MCF 10A (cell line): ENCODE data around the gene ANGEL1. TPM values are rescaled to one million over a fixed set of nuclear protein-coding genes. Genes with fewer than 3 reads are reported as not detected.

ENCODE experiments used
- BruUV-seq: library from RNA; stranded (reverse); fragments of 400-500 nt; replicated peaks from 2 replicates; lab custom pipeline; 2021; lab: Mats Ljungman, UMichigan
- CTCF ChIA-PET: fragments of 300-600 bp; sonication (Branson Sonifier 250); formaldehyde crosslinking; extraction: SDS; loops from one replicate; lab custom pipeline; 2021; ENCODE audit warnings: antibody characterized with exemption, inconsistent platforms; lab: Yijun Ruan, JAX
- POLR2A ChIA-PET: fragments of 300-600, 350-650 bp; sonication (Branson Sonifier 250); formaldehyde crosslinking; extraction: SDS; loops from one replicate; lab custom pipeline; 2020; ENCODE audit warnings: antibody characterized with exemption, inconsistent platforms; lab: Yijun Ruan, JAX
- DNase-seq: peaks from one replicate; pipeline ENCODE4 v3.0.0-alpha.2; 2018; ENCODE audit not compliant: unreplicated experiment
- H3K27ac Mint-ChIP-seq: one replicate; pipeline ENCODE4 v1.8.0; 2022; ENCODE audit warnings: mild to moderate bottlenecking, low read depth, mixed read lengths; ENCODE audit not compliant: unreplicated experiment
- H3K27me3 Mint-ChIP-seq: one replicate; pipeline ENCODE4 v1.8.0; 2022; ENCODE audit warnings: mixed read lengths; ENCODE audit not compliant: insufficient read depth, unreplicated experiment
- H3K36me3 Mint-ChIP-seq: one replicate; pipeline ENCODE4 v1.8.0; 2022; ENCODE audit warnings: mild to moderate bottlenecking, moderate library complexity, mixed read lengths; ENCODE audit not compliant: insufficient read depth, unreplicated experiment
- H3K4me1 Mint-ChIP-seq: one replicate; pipeline ENCODE4 v1.8.0; 2022; ENCODE audit warnings: mixed read lengths; ENCODE audit not compliant: insufficient read depth, unreplicated experiment
- H3K4me3 Mint-ChIP-seq: one replicate; pipeline ENCODE4 v1.8.0; 2022; ENCODE audit warnings: mild to moderate bottlenecking, moderate library complexity, mixed read lengths; ENCODE audit not compliant: unreplicated experiment
- H3K9me3 Mint-ChIP-seq: one replicate; pipeline ENCODE4 v1.8.0; 2022; ENCODE audit warnings: mixed read lengths; ENCODE audit not compliant: unreplicated experiment
- CTCF ChIP-seq: fragments of 200-600 bp; IDR thresholded peaks from one replicate; pipeline ENCODE4 v1.8.0; 2022; ENCODE audit warnings: antibody characterized with exemption, mild to moderate bottlenecking; ENCODE audit not compliant: unreplicated experiment
- intact Hi-C: fragments of 100-400 bp; cut with micrococcal nuclease; formaldehyde crosslinking; loops from 2 replicates; pipeline ENCODE4 v1.14.1; 2022
- total RNA-seq: library from RNA; stranded (reverse); gene quantifications from 2 replicates; pipeline ENCODE4 v1.2.3, GENCODE V29; 2022

Gene ANGEL1
- total RNA-seq, 1 experiment from 2014 or later: 21.3 TPM

DNA sequence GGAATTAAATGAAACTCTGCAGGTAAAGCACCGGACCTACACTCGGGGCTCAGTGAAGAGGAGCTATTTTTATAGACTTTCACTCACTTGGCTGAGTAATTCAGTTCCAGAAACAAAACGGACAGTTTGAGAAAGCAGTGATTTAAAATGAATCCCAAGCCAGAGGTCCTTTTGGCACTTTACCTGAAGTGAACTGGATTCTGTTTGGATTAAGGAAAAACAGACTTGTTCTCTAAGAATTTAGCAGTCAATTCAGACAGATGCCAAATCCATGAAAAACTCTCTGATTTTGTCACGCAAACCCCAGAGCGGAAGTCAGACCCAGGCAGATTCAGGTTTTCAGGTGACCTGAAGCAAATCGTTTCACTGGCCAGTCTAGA lies 56.3 kb downstream of the ANGEL1 start:
- intact Hi-C loops: no loop called here
- TF ChIP-seq CTCF: no peak
- ChIA-PET CTCF (interaction anchor here (0.7 to 1.3 kb wide), 3 partner anchors 28 to 55 kb away, joined by 3 to 4 read pairs (median 4); no protein-coding TSS in a partner anchor), POLR2A (interaction anchor here (1.5 kb wide), 1 partner anchor 56 kb away, joined by 6 read pairs; the partner anchor contains the start of gene ANGEL1)
- Mint-ChIP-seq H3K36me3 (no peaks in the 10 kb centered on the region), H3K27ac (no peak overlapping the region), H3K4me3 (no peak overlapping the region), H3K4me1 (no peaks in the 10 kb centered on the region), H3K9me3 (no peaks in the 10 kb centered on the region), H3K27me3 (peaks cover 60% of the 10 kb centered on the region)
- DNase-seq: no peak
- no TSS peak for BruUV-seq

DNA sequence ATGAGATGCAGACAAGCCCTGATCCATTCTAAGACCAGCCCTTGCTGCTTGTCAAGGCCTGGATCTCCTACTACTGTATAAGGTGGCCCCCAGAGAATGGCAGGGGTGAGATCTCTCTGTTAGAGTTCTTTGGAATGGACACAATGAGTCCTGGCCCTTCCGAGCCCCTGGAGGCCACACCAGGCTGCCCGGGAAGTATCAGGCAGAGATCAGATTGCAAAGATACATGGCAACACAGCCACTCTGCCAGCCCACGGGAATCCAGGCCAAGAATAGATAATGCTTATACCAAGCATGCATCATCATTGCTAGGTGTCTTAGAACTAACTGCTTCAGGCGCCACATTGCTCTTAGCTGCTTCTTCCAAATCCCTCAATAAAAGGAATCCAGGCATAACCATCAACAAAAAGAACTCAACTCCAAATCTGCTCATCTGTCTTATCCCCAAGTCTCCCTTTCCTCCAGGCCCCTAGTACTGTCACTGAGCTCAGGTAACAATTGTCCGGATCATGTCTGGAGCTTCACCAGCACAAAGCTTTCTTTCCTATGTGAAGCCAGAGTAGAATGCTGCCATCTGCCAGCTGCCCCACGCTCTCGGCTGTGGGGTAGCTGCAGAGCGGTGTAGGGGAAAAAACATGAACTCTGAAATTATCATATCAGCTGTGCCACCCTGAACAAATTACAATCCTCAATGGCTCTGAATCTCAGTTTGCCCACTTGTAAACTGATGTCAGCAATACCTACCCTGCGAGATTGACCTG lies 56.9 kb downstream of the ANGEL1 start:
- no peak for TF ChIP-seq CTCF
- ChIA-PET CTCF (interaction anchor here (0.7 to 1.3 kb wide), 3 partner anchors 28 to 56 kb away, joined by 3 to 4 read pairs (median 4); no protein-coding TSS in a partner anchor), POLR2A (interaction anchor here (1.5 kb wide), 1 partner anchor 57 kb away, joined by 6 read pairs; the partner anchor contains the start of gene ANGEL1)
- no peaks in the 10 kb centered on the region for H3K36me3 Mint-ChIP-seq
- no peaks in the 10 kb centered on the region for H3K9me3 Mint-ChIP-seq
- intact Hi-C loops: no loop called here
- no peak for DNase-seq
- no peak overlapping the region for H3K27ac Mint-ChIP-seq
- no TSS peak for BruUV-seq
- H3K4me3 Mint-ChIP-seq: no peak overlapping the region
- peaks cover 60% of the 10 kb centered on the region for H3K27me3 Mint-ChIP-seq
- H3K4me1 Mint-ChIP-seq: no peaks in the 10 kb centered on the region

DNA sequence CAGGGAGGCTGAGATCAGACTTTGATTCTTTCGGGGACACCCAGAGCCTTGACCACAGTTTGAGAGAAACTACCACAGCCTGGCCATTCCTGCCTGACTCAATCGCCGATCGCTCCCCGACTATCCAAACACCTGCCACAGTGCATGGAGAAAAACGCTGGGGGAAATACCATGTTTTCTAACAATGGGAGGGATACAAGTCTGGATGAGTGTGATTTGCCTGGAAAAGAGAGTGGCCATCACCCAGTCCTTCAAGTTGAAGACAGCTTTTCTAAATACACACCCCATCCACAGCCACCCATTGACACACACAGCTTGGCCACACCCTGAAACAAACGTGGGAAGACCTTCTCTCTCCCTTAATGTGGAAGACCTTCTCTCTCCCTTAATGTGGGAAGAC lies 58.1 kb downstream of the ANGEL1 start:
- CTCF ChIA-PET: interaction anchor here (0.6 to 0.9 kb wide), 2 partner anchors 22 to 47 kb away, joined by 3 to 5 read pairs; no protein-coding TSS in a partner anchor
- Mint-ChIP-seq H3K36me3 (no peaks in the 10 kb centered on the region), H3K4me1 (no peaks in the 10 kb centered on the region), H3K9me3 (no peaks in the 10 kb centered on the region), H3K4me3 (no peak overlapping the region), H3K27ac (no peak overlapping the region), H3K27me3 (peaks cover 57% of the 10 kb centered on the region)
- intact Hi-C loops: no loop called here
- no TSS peak for BruUV-seq
- POLR2A ChIA-PET: no interaction called here
- no peak for TF ChIP-seq CTCF
- DNase-seq: no peak

DNA sequence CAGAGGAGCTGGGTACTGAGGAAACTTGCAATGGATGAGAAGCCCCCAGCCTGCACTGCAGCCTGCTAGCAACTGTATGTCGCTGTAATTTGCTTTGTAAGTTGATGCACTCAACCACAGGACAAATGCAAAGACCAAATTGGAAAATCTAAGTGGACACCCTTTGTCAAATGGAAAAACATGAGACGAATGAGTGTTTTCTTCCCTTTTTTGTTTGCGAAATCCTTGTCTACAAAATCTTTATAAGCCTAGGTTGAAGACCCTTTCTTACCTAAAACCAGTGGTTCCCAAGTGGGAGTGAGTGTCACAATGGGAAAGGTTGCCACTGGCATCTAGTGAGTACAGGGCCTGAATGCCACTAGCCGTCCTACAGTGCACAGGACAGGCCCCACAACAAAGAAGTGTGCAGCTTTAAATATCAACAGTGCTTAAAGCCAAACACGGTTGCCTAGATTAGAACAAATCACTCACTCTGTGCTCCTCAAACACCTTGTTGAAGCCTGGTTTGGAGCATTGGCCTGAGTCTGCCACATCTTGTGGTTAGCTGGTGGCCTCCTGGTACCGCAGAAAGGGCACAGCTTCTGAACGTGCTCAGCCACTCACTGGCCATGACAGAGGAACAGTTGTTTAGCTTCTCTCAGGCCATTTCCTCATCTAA lies 59.0 kb downstream of the ANGEL1 start:
- H3K27me3 Mint-ChIP-seq: peaks cover 48% of the 10 kb centered on the region
- H3K4me3 Mint-ChIP-seq: no peak overlapping the region
- H3K4me1 Mint-ChIP-seq: no peaks in the 10 kb centered on the region
- intact Hi-C loops: no loop called here
- H3K27ac Mint-ChIP-seq: no peak overlapping the region
- H3K36me3 Mint-ChIP-seq: no peaks in the 10 kb centered on the region
- no peaks in the 10 kb centered on the region for H3K9me3 Mint-ChIP-seq
- POLR2A ChIA-PET: no interaction called here
- no TSS peak for BruUV-seq
- no peak for DNase-seq
- CTCF ChIA-PET: no interaction called here
- no peak for TF ChIP-seq CTCF
